ENCODE results near the gene CACNB2.

DNA sequence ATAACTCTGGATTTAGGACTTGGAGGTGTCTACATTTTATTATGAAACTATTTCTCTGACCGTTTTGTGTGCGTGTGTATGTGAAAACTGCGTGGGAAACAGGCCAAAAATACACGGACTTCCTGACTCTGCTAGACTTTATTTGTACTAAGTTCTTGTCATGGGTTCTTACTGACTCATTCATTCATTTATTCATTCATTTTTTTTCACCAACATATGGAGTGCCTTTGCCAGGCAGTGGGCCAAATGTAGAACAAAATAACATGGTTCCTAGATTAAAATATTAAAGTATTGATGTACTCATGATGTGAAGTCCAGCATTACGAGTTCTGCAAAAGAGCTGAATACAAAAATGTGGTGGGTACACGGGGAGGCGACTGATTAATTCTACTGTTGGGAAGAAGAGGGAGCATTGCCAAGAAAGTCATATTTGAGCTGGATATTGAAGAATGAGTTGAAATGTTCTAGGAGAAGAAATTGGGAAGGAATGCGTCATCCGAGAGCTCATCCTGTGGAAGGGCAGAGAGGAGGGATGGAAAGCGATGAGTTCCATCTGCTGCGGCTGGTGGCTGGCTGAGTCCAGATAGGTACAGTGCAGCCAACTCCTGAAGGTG is 24.6 kb downstream of the CACNB2 start:
- TF ChIP-seq, protein P1, sequence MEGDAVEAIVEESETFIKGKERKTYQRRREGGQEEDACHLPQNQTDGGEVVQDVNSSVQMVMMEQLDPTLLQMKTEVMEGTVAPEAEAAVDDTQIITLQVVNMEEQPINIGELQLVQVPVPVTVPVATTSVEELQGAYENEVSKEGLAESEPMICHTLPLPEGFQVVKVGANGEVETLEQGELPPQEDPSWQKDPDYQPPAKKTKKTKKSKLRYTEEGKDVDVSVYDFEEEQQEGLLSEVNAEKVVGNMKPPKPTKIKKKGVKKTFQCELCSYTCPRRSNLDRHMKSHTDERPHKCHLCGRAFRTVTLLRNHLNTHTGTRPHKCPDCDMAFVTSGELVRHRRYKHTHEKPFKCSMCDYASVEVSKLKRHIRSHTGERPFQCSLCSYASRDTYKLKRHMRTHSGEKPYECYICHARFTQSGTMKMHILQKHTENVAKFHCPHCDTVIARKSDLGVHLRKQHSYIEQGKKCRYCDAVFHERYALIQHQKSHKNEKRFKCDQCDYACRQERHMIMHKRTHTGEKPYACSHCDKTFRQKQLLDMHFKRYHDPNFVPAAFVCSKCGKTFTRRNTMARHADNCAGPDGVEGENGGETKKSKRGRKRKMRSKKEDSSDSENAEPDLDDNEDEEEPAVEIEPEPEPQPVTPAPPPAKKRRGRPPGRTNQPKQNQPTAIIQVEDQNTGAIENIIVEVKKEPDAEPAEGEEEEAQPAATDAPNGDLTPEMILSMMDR (conservative IDR thresholded peaks at IDR 0.05): no peak
- TF ChIP-seq EZH2 (IDR thresholded peaks at IDR 0.05; ENCODE audit: low read depth): no peak
